ENCODE data around the gene AP2A2. TPM values are rescaled to one million over a fixed set of nuclear protein-coding genes. Genes with fewer than 3 reads are reported as not detected.

The AP2A2 gene
- total RNA-seq, 2 donors from 2014 or later: 79.4 to 97.7 TPM

DNA sequence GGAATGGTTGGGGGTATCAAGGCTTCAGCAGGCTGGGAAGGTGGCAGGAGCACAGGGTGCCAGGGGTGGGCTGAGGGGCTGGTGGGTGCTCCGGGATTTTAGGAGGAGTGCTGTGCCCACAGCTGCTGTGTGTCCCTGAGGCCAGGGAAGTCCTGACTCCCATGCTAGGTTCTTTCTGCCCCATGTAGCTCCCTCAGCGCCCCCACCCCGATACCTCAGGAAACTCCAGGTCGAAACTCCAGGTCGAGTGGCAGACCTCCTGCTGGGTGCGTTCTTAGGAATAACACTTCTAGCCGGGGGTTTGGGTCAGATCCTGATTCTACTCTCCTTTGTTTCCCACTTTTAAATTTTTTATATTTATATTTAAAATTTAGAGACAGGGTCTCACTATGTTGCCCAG, 8.3 kb downstream of the AP2A2 start:
- H3K9me3 Mint-ChIP-seq: no peaks in the 10 kb centered on the region
- H3K9ac ChIP-seq (ENCODE audit: extremely low read depth, low read length, poor library complexity, severe bottlenecking): no peak overlapping the region
- peaks cover 37% of the 10 kb centered on the region for H3K4me1 Mint-ChIP-seq
- H3K27me3 ChIP-seq (ENCODE audit: control insufficient read depth, insufficient read depth, low read length, poor library complexity, severe bottlenecking): no peaks in the 10 kb centered on the region
- TF ChIP-seq, protein P1, sequence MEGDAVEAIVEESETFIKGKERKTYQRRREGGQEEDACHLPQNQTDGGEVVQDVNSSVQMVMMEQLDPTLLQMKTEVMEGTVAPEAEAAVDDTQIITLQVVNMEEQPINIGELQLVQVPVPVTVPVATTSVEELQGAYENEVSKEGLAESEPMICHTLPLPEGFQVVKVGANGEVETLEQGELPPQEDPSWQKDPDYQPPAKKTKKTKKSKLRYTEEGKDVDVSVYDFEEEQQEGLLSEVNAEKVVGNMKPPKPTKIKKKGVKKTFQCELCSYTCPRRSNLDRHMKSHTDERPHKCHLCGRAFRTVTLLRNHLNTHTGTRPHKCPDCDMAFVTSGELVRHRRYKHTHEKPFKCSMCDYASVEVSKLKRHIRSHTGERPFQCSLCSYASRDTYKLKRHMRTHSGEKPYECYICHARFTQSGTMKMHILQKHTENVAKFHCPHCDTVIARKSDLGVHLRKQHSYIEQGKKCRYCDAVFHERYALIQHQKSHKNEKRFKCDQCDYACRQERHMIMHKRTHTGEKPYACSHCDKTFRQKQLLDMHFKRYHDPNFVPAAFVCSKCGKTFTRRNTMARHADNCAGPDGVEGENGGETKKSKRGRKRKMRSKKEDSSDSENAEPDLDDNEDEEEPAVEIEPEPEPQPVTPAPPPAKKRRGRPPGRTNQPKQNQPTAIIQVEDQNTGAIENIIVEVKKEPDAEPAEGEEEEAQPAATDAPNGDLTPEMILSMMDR (conservative IDR thresholded peaks at IDR 0.05): no peak
- H3K36me3 Mint-ChIP-seq (ENCODE audit: low read depth): peaks cover 25% of the 10 kb centered on the region
- no peak overlapping the region for H3K4me3 Mint-ChIP-seq
- no peaks in the 10 kb centered on the region for H3K27me3 Mint-ChIP-seq (ENCODE audit: insufficient read depth)
- H3K4me1 ChIP-seq (ENCODE audit: control insufficient read depth, insufficient read depth, low read length): peaks cover 7% of the 10 kb centered on the region
- DNase-seq: no peak
- H3K4me3 ChIP-seq (ENCODE audit: low read length): no peak overlapping the region
- peak overlapping the region; percentile 69 for H3K27ac Mint-ChIP-seq
- peaks cover 26% of the 10 kb centered on the region for H3K36me3 ChIP-seq (ENCODE audit: control insufficient read depth, insufficient read depth, low read length)
- WGBS, 2 experiments (ENCODE audit: insufficient coverage in 1 of 2, insufficient read length in 1 of 2): 60 to 69% methylated on average over 5 to 7 of the region's 7 CpGs
- H3K9me3 ChIP-seq (ENCODE audit: control insufficient read depth, low read length): no peaks in the 10 kb centered on the region
- no peak overlapping the region for H3K27ac ChIP-seq (ENCODE audit: low read depth, low read length)

- H3K4me3 Mint-ChIP-seq: peak overlapping the region; percentile 23
- no peak overlapping the region for H3K27ac ChIP-seq (ENCODE audit: low read depth, low read length)
- peaks cover 37% of the 10 kb centered on the region for H3K4me1 Mint-ChIP-seq
- H3K9ac ChIP-seq (ENCODE audit: extremely low read depth, low read length, poor library complexity, severe bottlenecking): no peak overlapping the region
- peaks cover 21% of the 10 kb centered on the region for H3K36me3 ChIP-seq (ENCODE audit: control insufficient read depth, insufficient read depth, low read length)
- H3K9me3 Mint-ChIP-seq: no peaks in the 10 kb centered on the region
- no peak for DNase-seq
- H3K4me3 ChIP-seq (ENCODE audit: low read length): no peak overlapping the region
- no peaks in the 10 kb centered on the region for H3K9me3 ChIP-seq (ENCODE audit: control insufficient read depth, low read length)
- H3K27me3 Mint-ChIP-seq (ENCODE audit: insufficient read depth): no peaks in the 10 kb centered on the region
- TF ChIP-seq, protein P1 (conservative IDR thresholded peaks at IDR 0.05): no peak
- no peaks in the 10 kb centered on the region for H3K27me3 ChIP-seq (ENCODE audit: control insufficient read depth, insufficient read depth, low read length, poor library complexity, severe bottlenecking)
- 65% methylated on average over 6 of the region's 6 CpGs; no CpG with 5 or more reads in 1 of the 2 experiments for WGBS, 2 experiments (ENCODE audit: insufficient coverage in 1 of 2, insufficient read length in 1 of 2)
- peaks cover 7% of the 10 kb centered on the region for H3K4me1 ChIP-seq (ENCODE audit: control insufficient read depth, insufficient read depth, low read length)
- peak overlapping the region; percentile 61 for H3K27ac Mint-ChIP-seq
- H3K36me3 Mint-ChIP-seq (ENCODE audit: low read depth): peaks cover 23% of the 10 kb centered on the region
These were observed 8.9 kb downstream of the AP2A2 start for GRCh38 chr11:934527-934926.

GRCh38 chr11:936199-936598, 10.5 kb downstream of the AP2A2 start:
- Mint-ChIP-seq H3K4me3 (no peak overlapping the region), H3K27ac (peak overlapping the region; percentile 58), H3K4me1 (peaks cover 44% of the 10 kb centered on the region), H3K36me3 (ENCODE audit: low read depth) (peaks cover 22% of the 10 kb centered on the region), H3K9me3 (no peaks in the 10 kb centered on the region), H3K27me3 (ENCODE audit: insufficient read depth) (no peaks in the 10 kb centered on the region)
- H3K9ac ChIP-seq (ENCODE audit: extremely low read depth, low read length, poor library complexity, severe bottlenecking): no peak overlapping the region
- 98% methylated on average over 3 of the region's 3 CpGs; no CpG with 5 or more reads in 1 of the 2 experiments for WGBS, 2 experiments (ENCODE audit: insufficient coverage in 1 of 2, insufficient read length in 1 of 2)
- H3K4me1 ChIP-seq (ENCODE audit: control insufficient read depth, insufficient read depth, low read length): peaks cover 13% of the 10 kb centered on the region
- H3K9me3 ChIP-seq (ENCODE audit: control insufficient read depth, low read length): no peaks in the 10 kb centered on the region
- H3K36me3 ChIP-seq (ENCODE audit: control insufficient read depth, insufficient read depth, low read length): peaks cover 17% of the 10 kb centered on the region
- no peak overlapping the region for H3K4me3 ChIP-seq (ENCODE audit: low read length)
- no peak overlapping the region for H3K27ac ChIP-seq (ENCODE audit: low read depth, low read length)
- TF ChIP-seq, protein P1 (conservative IDR thresholded peaks at IDR 0.05): no peak
- no peaks in the 10 kb centered on the region for H3K27me3 ChIP-seq (ENCODE audit: control insufficient read depth, insufficient read depth, low read length, poor library complexity, severe bottlenecking)
- DNase-seq: no peak
